Measurements from ENCODE around the gene TMOD1. TPM values are rescaled to one million over a fixed set of nuclear protein-coding genes. Genes with fewer than 3 reads are reported as not detected.
"Not testable (repeated sequence)": the region's sequence is repeated elsewhere in the genome, so short reads cannot be mapped to it uniquely, and the experiment has no call there.

The TMOD1 gene
- total RNA-seq, 6 donors from 2014 or later: 4.4 to 12.6 (median 8.8) TPM

- H3K4me1 ChIP-seq: no peaks in the 10 kb centered on the region
Observed at GRCh38 chr9:97578846-97579245, 77.4 kb downstream of the TMOD1 start.

DNA sequence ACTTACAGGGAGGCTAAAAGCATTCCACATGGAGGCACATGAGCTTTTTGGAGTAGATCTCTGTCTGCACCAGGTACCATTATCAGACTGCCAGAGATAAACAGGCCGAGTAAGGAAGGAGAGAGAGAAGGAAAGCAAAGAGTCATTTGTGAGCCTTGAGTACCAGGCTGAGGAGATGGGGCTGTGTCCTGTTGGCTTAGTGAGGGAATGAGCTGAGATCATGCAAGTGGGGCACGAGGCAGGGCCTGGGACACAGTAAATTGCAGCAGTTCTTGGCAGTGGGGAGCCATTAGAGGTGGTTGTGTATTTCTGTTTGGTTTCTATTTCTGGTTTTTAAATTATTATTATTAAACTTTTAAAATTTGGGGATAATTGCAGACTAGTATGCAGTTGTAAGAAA is 78.4 kb downstream of the TMOD1 start:
- no peak for TF ChIP-seq EP300 (IDR thresholded peaks at IDR 0.05)
- TF ChIP-seq CTCF (IDR thresholded peaks at IDR 0.05): no peak
- DNase-seq (no peak), ATAC-seq (ENCODE audit: low FRiP score in 2 of 2) (no peak)
- Histone ChIP-seq H3K27me3 (no peaks in the 10 kb centered on the region), H3K9me3 (no peaks in the 10 kb centered on the region), H3K27ac (no peak overlapping the region), H3K4me1 (no peaks in the 10 kb centered on the region), H3K4me3 (no peak overlapping the region), H3K36me3 (no peaks in the 10 kb centered on the region)
- 55 to 66% methylated on average over 2 of the region's 2 CpGs for WGBS, 2 donors

More at GRCh38 chr9:97578846-97579245, 77.4 kb downstream of the TMOD1 start:
- no peaks in the 10 kb centered on the region for H3K36me3 ChIP-seq
- WGBS, 2 donors: 80 to 82% methylated on average over 3 to 5 of the region's 5 CpGs
- no peaks in the 10 kb centered on the region for H3K9me3 ChIP-seq
- no peak for ATAC-seq (ENCODE audit: low FRiP score in 2 of 2)
- no peak for DNase-seq
- TF ChIP-seq POLR2AphosphoS5 (IDR thresholded peaks at IDR 0.05) (no peak), POLR2A (IDR thresholded peaks at IDR 0.05) (no peak), CTCF (IDR thresholded peaks at IDR 0.05) (no peak), EP300 (IDR thresholded peaks at IDR 0.05) (no peak)
- H3K4me3 ChIP-seq: no peak overlapping the region
- no peak overlapping the region for H3K27ac ChIP-seq
- H3K27me3 ChIP-seq: no peaks in the 10 kb centered on the region

- not testable (repeated sequence) for H3K4me1 ChIP-seq; H3K4me3 ChIP-seq; H3K27me3 ChIP-seq; H3K27ac ChIP-seq; DNase-seq; ATAC-seq (ENCODE audit: low FRiP score in 2 of 2); H3K36me3 ChIP-seq; H3K9me3 ChIP-seq
- no CpG with 5 or more reads among the region's 3 CpGs for WGBS, 2 donors
Observed at GRCh38 chr9:97581590-97581989, 80.1 kb downstream of the TMOD1 start.

- not testable (repeated sequence) for H3K36me3 ChIP-seq; ATAC-seq (ENCODE audit: low FRiP score in 2 of 2); H3K4me3 ChIP-seq; H3K27ac ChIP-seq; H3K9me3 ChIP-seq; H3K27me3 ChIP-seq; H3K4me1 ChIP-seq; DNase-seq
- no CpG with 5 or more reads among the region's 2 CpGs for WGBS, 2 donors
Observed at GRCh38 chr9:97584778-97585177, 83.3 kb downstream of the TMOD1 start.

GRCh38 chr9:97586909-97587308 is 85.4 kb downstream of the TMOD1 start:
- 95 to 100% methylated on average over 3 to 7 of the region's 7 CpGs for WGBS, 2 donors
- H3K27me3 ChIP-seq; H3K4me3 ChIP-seq; H3K4me1 ChIP-seq; ATAC-seq (ENCODE audit: low FRiP score in 2 of 2); DNase-seq; H3K9me3 ChIP-seq; H3K36me3 ChIP-seq; H3K27ac ChIP-seq: not testable (repeated sequence)

- Histone ChIP-seq H3K36me3 (no peaks in the 10 kb centered on the region), H3K27ac (no peak overlapping the region), H3K27me3 (no peaks in the 10 kb centered on the region), H3K4me1 (no peaks in the 10 kb centered on the region), H3K9me3 (peaks cover 0 to 4% (median 0%) of the 10 kb centered on the region in 4 donors), H3K4me3 (no peak overlapping the region)
- DNase-seq: no peak
- 69 to 71% methylated on average over 6 of the region's 6 CpGs for WGBS, 2 donors
- TF ChIP-seq EP300 (IDR thresholded peaks at IDR 0.05): no peak
- TF ChIP-seq CTCF (IDR thresholded peaks at IDR 0.05): peak in 1 of 6 experiments; percentile 13
- no peak for TF ChIP-seq POLR2AphosphoS5 (IDR thresholded peaks at IDR 0.05)
- no peak for TF ChIP-seq POLR2A (IDR thresholded peaks at IDR 0.05)
- no peak for ATAC-seq (ENCODE audit: low FRiP score in 2 of 2)
Observed at GRCh38 chr9:97591535-97591934, 90.1 kb downstream of the TMOD1 start.
